GM21529 (cell line): Measurements from ENCODE around the gene WDR31.
"Not testable (repeated sequence)": the region's sequence is repeated elsewhere in the genome, so short reads cannot be mapped to it uniquely, and the experiment has no call there.

ENCODE experiments used
- ATAC-seq: cut with Tn5 transposase; IDR thresholded peaks from one replicate; pipeline ENCODE4 v1.9.1; 2021; ENCODE audit not compliant: unreplicated experiment

The WDR31 gene

GRCh38 chr9:113298924-113299770 is 40.9 kb downstream of the WDR31 start:
- no peak for ATAC-seq

- no peak for ATAC-seq
Measured at GRCh38 chr9:113298311-113298710, 41.8 kb downstream of the WDR31 start.

GRCh38 chr9:113296796-113297558 is 43.1 kb downstream of the WDR31 start:
- no peak for ATAC-seq

GRCh38 chr9:113296247-113296646 is 43.8 kb downstream of the WDR31 start:
- not testable (repeated sequence) for ATAC-seq

GRCh38 chr9:113293285-113293878 is 46.7 kb downstream of the WDR31 start:
- ATAC-seq, result no peak

GRCh38 chr9:113290052-113290607 is 49.9 kb downstream of the WDR31 start:
- ATAC-seq, result no peak

- no peak for ATAC-seq
Measured at GRCh38 chr9:113289091-113289490, 51.0 kb downstream of the WDR31 start.

- ATAC-seq, result no peak
Measured at GRCh38 chr9:113281356-113281755, 58.7 kb downstream of the WDR31 start.

GRCh38 chr9:113278840-113279239 is 61.2 kb downstream of the WDR31 start:
- no peak for ATAC-seq

GRCh38 chr9:113275157-113276131 is 64.6 kb downstream of the WDR31 start, which contains the start of the genes CDC26 and PRPF4:
Gene CDC26 (minus strand): TSS chr9:113275572. CDS start chr9:113272507, 3,065 bp downstream.
Gene PRPF4 (plus strand): TSS chr9:113275658. CDS start chr9:113275744, 86 bp downstream.
- peak; percentile 97 for ATAC-seq

- peak; percentile 8 for ATAC-seq
Measured at GRCh38 chr9:113274474-113275156, 65.5 kb downstream of the WDR31 start.

- ATAC-seq, result no peak
Measured at GRCh38 chr9:113269871-113270270, 70.2 kb downstream of the WDR31 start.

- no peak for ATAC-seq
Measured at GRCh38 chr9:113269355-113269754, 70.7 kb downstream of the WDR31 start.

- no peak for ATAC-seq
Measured at GRCh38 chr9:113267911-113268566, 72.0 kb downstream of the WDR31 start.

GRCh38 chr9:113266174-113266573 is 73.9 kb downstream of the WDR31 start:
- ATAC-seq, result no peak
